HCT116 (cell line): ENCODE results near the gene FLT4. TPM values are rescaled to one million over a fixed set of nuclear protein-coding genes. Genes with fewer than 3 reads are reported as not detected.

Experiments used
- ATAC-seq: fragments of 200-7000 bp; cut with Tn5 transposase; 2 replicates; pipeline ENCODE4 v1.9.1; 2020; ENCODE audit warnings: mild to moderate bottlenecking, moderate library complexity
- BruUV-seq: library from RNA; stranded (reverse); fragments of 400-500 nt; replicated peaks from 2 replicates; lab custom pipeline; 2021; lab: Mats Ljungman, UMichigan
- CTCF ChIA-PET: fragments of 300-600 bp; sonication (Branson Sonifier 250); formaldehyde crosslinking; loops from one replicate; lab custom pipeline; 2021; ENCODE audit warnings: antibody characterized with exemption; lab: Charles Lee
- POLR2A ChIA-PET: fragments of 300-600, 350-600 bp; sonication (Branson Sonifier 250); formaldehyde crosslinking; loops from one replicate; lab custom pipeline; 2021; ENCODE audit warnings: antibody characterized with exemption; lab: Charles Lee
- RAD21 ChIA-PET, 2 experiments: fragments of 300-600 bp; sonication (Branson Sonifier 250); formaldehyde crosslinking; loops; one replicate each; lab custom pipeline; 2023; ENCODE audit warnings: low total read pairs in 2 of 2; ENCODE audit not compliant: uncharacterized antibody in 2 of 2, unreplicated experiment in 2 of 2, low non-redundant PET in 1 of 2; lab: Charles Lee
- DNase-seq: peaks from one replicate; pipeline ENCODE4 v3.0.0-alpha.2; 2010; ENCODE audit warnings: low read depth, low spot score
- H2AFZ ChIP-seq: fragments of 200-600 bp; shearing (Covaris generic), sonication (generic); 2 replicates; pipeline ENCODE4 v1.6.1; 2017; ENCODE audit warnings: low read depth, mixed run types, mixed read lengths, antibody characterized with exemption, low read length; ENCODE audit not compliant: poor library complexity, severe bottlenecking
- H3K27ac ChIP-seq: 2 replicates; pipeline ENCODE4 v1.5.1; 2012; ENCODE audit warnings: low read depth, low read length
- H3K27me3 ChIP-seq: fragments of 200-600 bp; sonication (generic); 2 replicates; pipeline ENCODE4 v1.6.1; 2016; ENCODE audit warnings: mixed run types, low read length, mixed read lengths; ENCODE audit not compliant: insufficient read depth
- H3K36me3 ChIP-seq, 2 experiments: fragments of 200-500 bp in 1 of 2; fragments of 200-600 bp in 1 of 2; sonication (Bioruptor generic) in 1 of 2; sonication (generic) in 1 of 2; 2 replicates each; pipeline versions ENCODE4 v1.5.1 to v1.6.1; 2014 to 2016; ENCODE audit warnings: low read length in 2 of 2, inconsistent platforms in 1 of 2, mixed read lengths in 1 of 2, mixed run types in 1 of 2; ENCODE audit not compliant: insufficient read depth in 2 of 2, control insufficient read depth in 1 of 2
- H3K4me1 ChIP-seq, 2 experiments: fragments of 200-600 bp in 1 of 2; sonication (generic) in 1 of 2; 2 replicates each; pipeline versions ENCODE4 v1.5.1 to v1.6.1; 2012 to 2017; ENCODE audit warnings: low read length in 2 of 2, inconsistent platforms in 1 of 2, mild to moderate bottlenecking in 1 of 2, mixed read lengths in 1 of 2, mixed run types in 1 of 2, moderate library complexity in 1 of 2; ENCODE audit not compliant: insufficient read depth in 2 of 2, control insufficient read depth in 1 of 2
- H3K4me2 ChIP-seq: fragments of 200-600 bp; sonication (generic); 2 replicates; pipeline ENCODE4 v1.6.1; 2017; ENCODE audit warnings: mixed run types, low read length, mixed read lengths
- H3K4me3 ChIP-seq, 2 experiments: fragments of 200-600 bp in 1 of 2; sonication (generic) in 1 of 2; replicated peaks in 1 of 2; 2 replicates each; pipeline ENCODE4 v1.5.1; 2011 to 2016; ENCODE audit warnings: low read length in 2 of 2, control low read depth in 1 of 2, low read depth in 1 of 2, mild to moderate bottlenecking in 1 of 2, mixed read lengths in 1 of 2, mixed run types in 1 of 2
- H3K79me2 ChIP-seq: fragments of 200-600 bp; sonication (generic); 2 replicates; pipeline ENCODE4 v1.6.1; 2017; ENCODE audit warnings: mild to moderate bottlenecking, mixed run types, low read length, moderate library complexity, mixed read lengths; ENCODE audit not compliant: insufficient read depth
- H3K9ac ChIP-seq: fragments of 200-600 bp; sonication (generic); 2 replicates; pipeline ENCODE4 v1.6.1; 2016; ENCODE audit warnings: low read length, mixed read lengths
- H3K9me2 ChIP-seq: fragments of 200-600 bp; sonication (generic), shearing (Covaris generic); 2 replicates; pipeline ENCODE4 v1.6.1; 2017; ENCODE audit warnings: mixed run types, mild to moderate bottlenecking, moderate library complexity; ENCODE audit not compliant: insufficient read depth
- H3K9me3 ChIP-seq, 2 experiments: fragments of 200-500 bp in 1 of 2; fragments of 200-600 bp in 1 of 2; sonication (Bioruptor generic) in 1 of 2; sonication (generic) in 1 of 2; 2 replicates each; pipeline ENCODE4 v1.6.1; 2014 to 2017; ENCODE audit warnings: low read length in 2 of 2, mixed read lengths in 2 of 2, inconsistent platforms in 1 of 2, low read depth in 1 of 2, mild to moderate bottlenecking in 1 of 2, mixed run types in 1 of 2, moderate library complexity in 1 of 2; ENCODE audit not compliant: control insufficient read depth in 1 of 2, insufficient read depth in 1 of 2
- H4K20me1 ChIP-seq: fragments of 200-600 bp; sonication (generic), shearing (Covaris generic); 2 replicates; pipeline ENCODE4 v1.6.1; 2017; ENCODE audit warnings: mixed run types, mild to moderate bottlenecking, moderate library complexity; ENCODE audit not compliant: insufficient read depth
- CBX3 ChIP-seq: IDR thresholded peaks from 2 replicates; pipeline ENCODE4 v1.6.1; 2012; ENCODE audit warnings: low read depth
- CEBPB ChIP-seq: IDR thresholded peaks from 2 replicates; pipeline ENCODE4 v1.6.1; 2012; ENCODE audit warnings: low read depth
- EGR1 ChIP-seq: IDR thresholded peaks from 2 replicates; pipeline ENCODE4 v1.6.1; 2012; ENCODE audit warnings: low read depth
- EZH2phosphoT487 ChIP-seq: fragments of 200-600 bp; IDR thresholded peaks from 2 replicates; pipeline ENCODE4 v1.6.1; 2018; ENCODE audit warnings: antibody characterized with exemption, borderline replicate concordance
- FOSL1 ChIP-seq: IDR thresholded peaks from 2 replicates; pipeline ENCODE4 v1.6.1; 2012; ENCODE audit warnings: low read depth
- JUND ChIP-seq: IDR thresholded peaks from 2 replicates; pipeline ENCODE4 v1.6.1; 2012
- SRF ChIP-seq: IDR thresholded peaks from 2 replicates; pipeline ENCODE4 v1.6.1; 2012; ENCODE audit warnings: low read depth
- YY1 ChIP-seq: IDR thresholded peaks from 2 replicates; pipeline ENCODE4 v1.6.1; 2011; ENCODE audit warnings: low read length, low read depth, moderate library complexity, mild to moderate bottlenecking; ENCODE audit not compliant: insufficient replicate concordance; ENCODE audit errors: extremely low read depth
- ZFX ChIP-seq: fragments of 450-650 bp; IDR thresholded peaks from 2 replicates; pipeline ENCODE4 v1.6.1; 2017
- ZNF274 ChIP-seq: fragments of 200-500 bp; sonication (Bioruptor generic); IDR thresholded peaks from 2 replicates; pipeline ENCODE4 v1.6.1; 2014; ENCODE audit warnings: mild to moderate bottlenecking, low read depth, low read length, inconsistent platforms
- intact Hi-C: fragments of 100-400 bp; cut with micrococcal nuclease; formaldehyde crosslinking; loops from 2 replicates; pipeline ENCODE4 v1.10.0; 2022
- total RNA-seq: library from RNA; stranded (reverse); gene quantifications from one replicate; pipeline ENCODE4 v1.2.1, GENCODE V29; 2021; ENCODE audit not compliant: unreplicated experiment
- TF ChIP-seq, protein P1 (sequence below): IDR thresholded peaks from 2 replicates; pipeline ENCODE4 v1.6.1; 2012; ENCODE audit warnings: low read depth
- TF ChIP-seq, protein P2 (sequence below), 3 experiments: fragments of 200-600 bp in 1 of 3; sonication (generic) in 1 of 3; IDR thresholded peaks in 2 of 3; conservative IDR thresholded peaks in 1 of 3; 2 replicates each; pipeline ENCODE4 v1.5.1; 2012 to 2017; ENCODE audit warnings: low read depth in 2 of 3, low read length in 2 of 3, antibody characterized with exemption in 1 of 3, borderline replicate concordance in 1 of 3, control low read depth in 1 of 3, mild to moderate bottlenecking in 1 of 3, mixed read lengths in 1 of 3, mixed run types in 1 of 3, moderate library complexity in 1 of 3; ENCODE audit not compliant: insufficient read depth in 1 of 3
- TF ChIP-seq, protein P3 (sequence below): IDR thresholded peaks from 2 replicates; pipeline ENCODE4 v1.6.1; 2012

FLT4 gene
- total RNA-seq, 1 experiment from 2014 or later: 0.17 TPM

DNA sequence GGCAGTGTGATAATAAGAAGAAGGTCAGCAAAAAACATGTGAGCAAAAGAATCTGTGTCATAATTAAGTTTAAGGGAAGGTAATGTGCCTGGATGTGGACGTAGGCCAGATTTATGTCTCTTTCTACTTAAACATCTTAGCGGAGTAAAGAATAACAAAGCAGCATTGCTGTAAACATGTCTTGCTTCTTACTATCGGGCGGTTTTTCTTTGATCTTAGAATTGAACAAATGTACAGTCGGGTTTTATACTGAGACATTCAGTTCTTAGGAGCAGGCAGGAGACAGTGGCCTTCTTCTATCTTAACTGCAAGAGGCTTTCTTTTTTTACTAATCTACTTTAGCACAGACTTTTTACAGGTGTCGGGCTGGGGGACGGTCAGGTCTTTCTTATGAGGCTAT lies 40.4 kb upstream of the FLT4 start:
- intact Hi-C loops: no loop called here
- Histone ChIP-seq H3K9ac (no peak overlapping the region), H3K4me2 (no peak overlapping the region), H4K20me1 (no peaks in the 10 kb centered on the region), H3K9me3 (no peaks in the 10 kb centered on the region), H3K4me3 (no peak overlapping the region), H2AFZ (no peak overlapping the region), H3K27ac (no peak overlapping the region), H3K79me2 (no peaks in the 10 kb centered on the region), H3K4me1 (no peaks in the 10 kb centered on the region), H3K36me3 (no peaks in the 10 kb centered on the region), H3K27me3 (0 out of 2 replicates have a peak, but pooled peaks cover 10% of the 10 kb centered on the region), H3K9me2 (no peaks in the 10 kb centered on the region)
- no peak for TF ChIP-seq SRF
- no peak for TF ChIP-seq YY1
- TF ChIP-seq JUND: no peak
- TF ChIP-seq, protein P1, sequence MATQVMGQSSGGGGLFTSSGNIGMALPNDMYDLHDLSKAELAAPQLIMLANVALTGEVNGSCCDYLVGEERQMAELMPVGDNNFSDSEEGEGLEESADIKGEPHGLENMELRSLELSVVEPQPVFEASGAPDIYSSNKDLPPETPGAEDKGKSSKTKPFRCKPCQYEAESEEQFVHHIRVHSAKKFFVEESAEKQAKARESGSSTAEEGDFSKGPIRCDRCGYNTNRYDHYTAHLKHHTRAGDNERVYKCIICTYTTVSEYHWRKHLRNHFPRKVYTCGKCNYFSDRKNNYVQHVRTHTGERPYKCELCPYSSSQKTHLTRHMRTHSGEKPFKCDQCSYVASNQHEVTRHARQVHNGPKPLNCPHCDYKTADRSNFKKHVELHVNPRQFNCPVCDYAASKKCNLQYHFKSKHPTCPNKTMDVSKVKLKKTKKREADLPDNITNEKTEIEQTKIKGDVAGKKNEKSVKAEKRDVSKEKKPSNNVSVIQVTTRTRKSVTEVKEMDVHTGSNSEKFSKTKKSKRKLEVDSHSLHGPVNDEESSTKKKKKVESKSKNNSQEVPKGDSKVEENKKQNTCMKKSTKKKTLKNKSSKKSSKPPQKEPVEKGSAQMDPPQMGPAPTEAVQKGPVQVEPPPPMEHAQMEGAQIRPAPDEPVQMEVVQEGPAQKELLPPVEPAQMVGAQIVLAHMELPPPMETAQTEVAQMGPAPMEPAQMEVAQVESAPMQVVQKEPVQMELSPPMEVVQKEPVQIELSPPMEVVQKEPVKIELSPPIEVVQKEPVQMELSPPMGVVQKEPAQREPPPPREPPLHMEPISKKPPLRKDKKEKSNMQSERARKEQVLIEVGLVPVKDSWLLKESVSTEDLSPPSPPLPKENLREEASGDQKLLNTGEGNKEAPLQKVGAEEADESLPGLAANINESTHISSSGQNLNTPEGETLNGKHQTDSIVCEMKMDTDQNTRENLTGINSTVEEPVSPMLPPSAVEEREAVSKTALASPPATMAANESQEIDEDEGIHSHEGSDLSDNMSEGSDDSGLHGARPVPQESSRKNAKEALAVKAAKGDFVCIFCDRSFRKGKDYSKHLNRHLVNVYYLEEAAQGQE: no peak
- TF ChIP-seq, protein P2, sequence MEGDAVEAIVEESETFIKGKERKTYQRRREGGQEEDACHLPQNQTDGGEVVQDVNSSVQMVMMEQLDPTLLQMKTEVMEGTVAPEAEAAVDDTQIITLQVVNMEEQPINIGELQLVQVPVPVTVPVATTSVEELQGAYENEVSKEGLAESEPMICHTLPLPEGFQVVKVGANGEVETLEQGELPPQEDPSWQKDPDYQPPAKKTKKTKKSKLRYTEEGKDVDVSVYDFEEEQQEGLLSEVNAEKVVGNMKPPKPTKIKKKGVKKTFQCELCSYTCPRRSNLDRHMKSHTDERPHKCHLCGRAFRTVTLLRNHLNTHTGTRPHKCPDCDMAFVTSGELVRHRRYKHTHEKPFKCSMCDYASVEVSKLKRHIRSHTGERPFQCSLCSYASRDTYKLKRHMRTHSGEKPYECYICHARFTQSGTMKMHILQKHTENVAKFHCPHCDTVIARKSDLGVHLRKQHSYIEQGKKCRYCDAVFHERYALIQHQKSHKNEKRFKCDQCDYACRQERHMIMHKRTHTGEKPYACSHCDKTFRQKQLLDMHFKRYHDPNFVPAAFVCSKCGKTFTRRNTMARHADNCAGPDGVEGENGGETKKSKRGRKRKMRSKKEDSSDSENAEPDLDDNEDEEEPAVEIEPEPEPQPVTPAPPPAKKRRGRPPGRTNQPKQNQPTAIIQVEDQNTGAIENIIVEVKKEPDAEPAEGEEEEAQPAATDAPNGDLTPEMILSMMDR (IDR thresholded peaks at IDR 0.05 in 2 of 3, conservative IDR thresholded peaks at IDR 0.05 in 1 of 3; ENCODE audit: borderline replicate concordance in 1 of 3, insufficient read depth in 1 of 3, low read depth in 2 of 3, low read length in 2 of 3): no peak
- TF ChIP-seq, protein P3, sequence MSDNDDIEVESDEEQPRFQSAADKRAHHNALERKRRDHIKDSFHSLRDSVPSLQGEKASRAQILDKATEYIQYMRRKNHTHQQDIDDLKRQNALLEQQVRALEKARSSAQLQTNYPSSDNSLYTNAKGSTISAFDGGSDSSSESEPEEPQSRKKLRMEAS: no peak
- TF ChIP-seq CEBPB: no peak
- TF ChIP-seq EGR1: no peak
- TF ChIP-seq ZNF274: no peak
- no peak for TF ChIP-seq FOSL1
- no peak for TF ChIP-seq EZH2phosphoT487
- TF ChIP-seq CBX3: no peak
- TF ChIP-seq ZFX: no peak
- no TSS peak for BruUV-seq
- RAD21 ChIA-PET: no interaction called here
- CTCF ChIA-PET: no interaction called here
- POLR2A ChIA-PET: no interaction called here
- ATAC-seq: no peak
- no peak for DNase-seq
